SK-N-DZ (cell line): ENCODE data around the gene COL15A1.

ENCODE experiments used
- DNase-seq: peaks from one replicate; pipeline ENCODE4 v3.0.0-alpha.2; 2015; ENCODE audit warnings: low spot score

The COL15A1 gene

DNA sequence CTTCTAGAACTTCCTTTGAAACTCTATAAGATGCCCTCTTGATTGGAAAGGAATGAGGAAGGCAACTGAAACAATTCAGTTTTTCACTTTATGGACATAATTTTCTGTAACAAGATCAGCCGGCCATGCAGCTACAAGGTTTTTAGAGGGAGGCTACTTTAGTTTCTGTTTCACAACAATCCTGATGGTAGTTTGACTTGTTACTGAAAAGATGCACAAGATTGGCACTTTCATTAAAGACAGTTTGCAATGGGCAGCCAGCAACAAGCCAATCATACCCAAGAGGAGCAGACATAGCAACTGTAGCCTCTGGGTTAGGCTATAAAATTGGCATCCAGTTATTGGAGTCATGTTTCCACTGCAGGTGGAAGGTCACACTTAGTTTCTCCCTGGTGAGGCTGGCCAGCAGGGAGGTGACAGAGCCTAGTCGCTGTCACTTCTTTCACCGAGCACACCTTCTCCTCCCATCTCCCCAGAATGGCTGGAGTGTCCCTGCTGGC, 87.0 kb downstream of the COL15A1 start:
- DNase-seq, result no peak

GRCh38 chr9:99031319-99031718, 87.6 kb downstream of the COL15A1 start:
- no peak for DNase-seq

- DNase-seq, result no peak
These were observed 88.3 kb downstream of the COL15A1 start for GRCh38 chr9:99031994-99032393.

DNA sequence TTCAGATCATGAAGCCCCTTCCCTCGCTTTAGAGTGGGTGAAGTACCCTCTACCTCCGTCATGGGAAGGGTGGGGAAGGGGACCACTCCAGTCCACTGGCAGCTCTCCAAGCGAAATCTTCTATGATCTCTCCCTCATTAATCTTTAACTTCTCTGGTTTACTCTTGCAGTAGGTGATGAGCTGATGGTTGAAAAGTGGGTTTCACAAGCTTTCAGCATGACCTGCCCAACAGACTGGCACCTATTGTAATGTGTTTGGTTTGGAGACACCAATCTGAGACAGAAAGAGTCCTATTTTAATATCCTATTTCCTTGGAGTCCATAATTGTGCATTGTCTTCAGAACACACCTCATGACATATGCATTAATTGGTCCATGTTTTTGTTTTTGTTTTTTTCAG, 90.4 kb downstream of the COL15A1 start:
- no peak for DNase-seq

- DNase-seq, result no peak
These were observed 91.6 kb downstream of the COL15A1 start for GRCh38 chr9:99035313-99035712.

- DNase-seq, result no peak
These were observed 94.2 kb downstream of the COL15A1 start for GRCh38 chr9:99037769-99038483.

GRCh38 chr9:99038484-99038820, 94.7 kb downstream of the COL15A1 start:
- DNase-seq, result no peak

GRCh38 chr9:99039505-99040182, 95.9 kb downstream of the COL15A1 start:
- DNase-seq, result no peak

DNA sequence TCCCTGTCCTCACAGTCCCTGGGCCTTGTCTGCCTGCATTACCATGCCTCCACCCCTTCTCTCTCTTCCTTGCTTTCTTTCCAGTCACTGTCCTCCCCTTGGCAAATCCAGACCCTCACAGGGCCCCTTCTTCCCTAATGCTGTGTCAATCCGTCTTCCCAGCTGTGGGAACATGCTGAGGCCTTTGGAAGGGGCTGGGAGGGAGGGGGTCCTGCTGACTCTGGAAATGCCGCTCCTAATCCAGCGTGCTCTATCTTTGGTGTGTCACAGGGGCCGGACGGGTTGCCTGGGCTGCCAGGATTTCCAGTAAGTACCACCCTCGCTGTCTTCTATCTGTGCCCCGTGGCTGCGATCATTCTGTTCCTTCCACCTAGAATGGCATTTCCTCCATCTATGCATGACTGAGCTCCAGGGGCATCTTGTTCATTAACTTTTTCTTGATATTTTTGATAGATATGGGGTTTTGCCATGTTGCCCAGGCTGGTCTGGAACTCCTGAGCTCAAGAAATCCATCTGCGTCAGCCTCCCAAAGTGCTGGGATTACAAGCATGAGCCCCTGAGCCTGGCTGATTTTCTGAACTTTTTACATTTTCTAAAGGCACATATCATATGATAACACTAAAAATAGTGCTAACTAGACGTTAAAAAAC, 96.7 kb downstream of the COL15A1 start:
- DNase-seq, result no peak

DNA sequence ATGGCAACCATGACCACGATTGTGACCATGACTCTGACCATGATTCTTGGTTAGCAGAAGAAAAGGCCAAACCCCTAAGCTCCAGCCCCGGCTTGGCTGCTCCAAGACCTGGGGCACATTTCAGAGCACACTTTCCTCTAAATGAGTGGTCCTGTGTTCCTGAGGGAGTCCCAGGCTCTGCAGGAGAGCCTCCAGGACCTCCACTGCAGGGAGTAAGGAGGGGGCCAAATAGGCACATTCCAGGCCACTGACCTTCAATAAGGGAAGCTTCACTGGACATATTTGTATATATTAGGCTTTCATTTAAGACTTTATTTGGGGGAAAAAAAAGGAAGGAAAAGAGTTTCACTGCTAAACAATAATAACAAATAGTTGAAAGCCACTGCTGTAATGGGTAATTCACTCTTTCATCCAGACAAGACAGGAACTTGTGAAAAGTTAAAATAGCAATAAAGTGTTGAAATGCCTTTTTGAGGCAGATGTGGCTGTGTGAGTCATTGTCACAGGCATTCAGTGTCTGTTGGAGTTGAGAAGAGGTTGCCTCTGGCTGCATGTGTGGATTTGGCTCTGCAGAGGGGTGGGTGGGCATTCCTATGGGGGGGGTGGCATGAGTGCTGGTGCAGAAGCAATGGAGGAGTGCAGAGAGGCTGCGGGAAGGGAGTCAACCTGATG, 97.3 kb downstream of the COL15A1 start:
- DNase-seq, result no peak

- no peak for DNase-seq
These were observed 97.9 kb downstream of the COL15A1 start for GRCh38 chr9:99041618-99042017.

- DNase-seq, result no peak
These were observed 98.9 kb downstream of the COL15A1 start for GRCh38 chr9:99042620-99043019.

DNA sequence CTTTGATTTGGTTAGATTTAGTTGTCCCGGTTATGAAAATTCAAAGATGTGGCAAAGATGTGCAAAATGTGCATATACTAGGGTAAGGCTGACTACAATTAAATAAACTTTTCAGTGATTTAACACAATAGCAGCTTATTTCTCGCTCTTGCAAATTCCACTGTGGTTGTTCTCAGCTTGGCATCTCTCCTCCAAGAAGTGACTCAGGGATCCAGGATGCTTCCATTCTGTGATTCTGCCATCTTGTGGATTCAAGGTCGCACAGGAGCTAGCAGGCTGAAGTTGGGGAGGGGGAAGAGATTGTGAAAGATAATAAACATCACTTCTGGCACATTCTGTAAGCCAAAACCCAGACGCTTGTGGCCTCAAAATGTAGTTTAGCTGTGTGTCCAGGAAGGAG, 101.1 kb downstream of the COL15A1 start:
- DNase-seq, result no peak

GRCh38 chr9:99046068-99046467, 102.4 kb downstream of the COL15A1 start:
- no peak for DNase-seq

- no peak for DNase-seq
These were observed 102.9 kb downstream of the COL15A1 start for GRCh38 chr9:99046542-99047071.

- no peak for DNase-seq
These were observed 105.5 kb downstream of the COL15A1 start for GRCh38 chr9:99049228-99049627.

GRCh38 chr9:99049641-99050040, 105.9 kb downstream of the COL15A1 start:
- no peak for DNase-seq

GRCh38 chr9:99050292-99050911, 106.7 kb downstream of the COL15A1 start:
- DNase-seq, result no peak

GRCh38 chr9:99050924-99051323, 107.2 kb downstream of the COL15A1 start:
- no peak for DNase-seq

DNA sequence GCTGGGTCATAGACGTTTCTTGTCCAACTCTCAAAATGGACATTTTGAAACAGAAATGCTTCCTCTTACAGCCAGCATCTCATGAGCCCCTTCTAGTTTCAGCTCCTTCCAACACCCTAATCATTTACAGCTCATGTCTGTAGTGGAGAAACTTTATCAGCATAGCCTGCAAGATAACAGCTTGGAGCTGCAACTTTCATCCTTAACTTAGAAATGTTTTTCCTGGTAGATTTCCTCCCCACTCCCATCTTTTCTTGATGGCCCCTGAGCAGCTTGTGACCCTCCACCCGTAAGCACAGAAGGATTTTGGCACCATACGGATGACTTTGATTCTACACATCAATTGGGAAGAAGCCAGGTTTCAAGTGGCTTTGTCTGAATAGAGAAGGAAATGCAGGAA, 107.7 kb downstream of the COL15A1 start:
- no peak for DNase-seq

DNA sequence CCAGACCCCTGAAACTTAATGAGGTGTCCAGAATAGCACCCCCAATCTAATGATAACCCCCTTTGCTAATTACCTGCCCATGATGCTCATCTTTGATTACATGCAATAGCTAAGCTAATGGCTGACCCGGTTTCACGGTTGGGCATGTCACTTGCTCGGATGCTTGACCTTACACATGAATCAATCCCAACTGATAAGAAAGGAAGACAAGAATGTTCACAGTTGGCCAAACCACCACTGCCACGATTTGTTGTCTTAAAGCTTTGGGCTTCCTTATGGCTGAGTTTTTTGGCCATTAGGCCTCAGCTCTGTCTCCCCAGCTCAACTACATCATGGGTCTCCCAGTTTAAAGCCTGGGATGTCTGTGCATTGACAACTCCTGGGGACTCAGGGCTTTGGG, 108.1 kb downstream of the COL15A1 start:
- DNase-seq, result no peak
